ENCODE measurements around the gene IDH3B. TPM values are rescaled to one million over a fixed set of nuclear protein-coding genes. Genes with fewer than 3 reads are reported as not detected.

The IDH3B gene
- total and polyA plus RNA-seq, 2 of the 8 experiments (the other 6 are each of a cell fraction or from before 2014, with no cell fraction given) = 110 to 167 TPM

GRCh38 chr20:2673453-2673852, 9.4 kb upstream of the IDH3B start:
- no peaks in the 10 kb centered on the region for H4K20me1 ChIP-seq (replicated peaks in 1 of 2; ENCODE audit: control insufficient read depth in 1 of 2, insufficient read depth in 2 of 2, low read length in 2 of 2)
- no peak for FAIRE-seq
- TF ChIP-seq POU5F1 (IDR thresholded peaks at IDR 0.05; ENCODE audit: low read depth, low read length) (no peak), ASH2L (IDR thresholded peaks at IDR 0.05; ENCODE audit: low read length) (no peak), POLR2A (IDR thresholded peaks at IDR 0.05; ENCODE audit: control extremely low read depth in 1 of 2, low read depth in 2 of 2, low read length in 2 of 2) (no peak), HDAC6 (IDR thresholded peaks at IDR 0.05; ENCODE audit: low read depth, low read length) (no peak), CEBPB (IDR thresholded peaks at IDR 0.05; ENCODE audit: low read depth, low read length) (no peak), SAP30 (IDR thresholded peaks at IDR 0.05; ENCODE audit: insufficient read depth, insufficient replicate concordance, low read length) (no peak), RAD21 (IDR thresholded peaks at IDR 0.05 in 1 of 2, conservative IDR thresholded peaks at IDR 0.05 in 1 of 2; ENCODE audit: low read depth in 2 of 2, low read length in 2 of 2) (no peak), FOSL1 (IDR thresholded peaks at IDR 0.05; ENCODE audit: insufficient read depth, low read depth, low read length) (no peak), HDAC2 (IDR thresholded peaks at IDR 0.05; ENCODE audit: borderline replicate concordance in 1 of 2, low read depth in 2 of 2, low read length in 2 of 2) (no peak), YY1 (IDR thresholded peaks at IDR 0.05; ENCODE audit: low read depth, low read length) (no peak), EGR1 (IDR thresholded peaks at IDR 0.05; ENCODE audit: borderline replicate concordance, low read depth, low read length) (no peak), CBX8 (IDR thresholded peaks at IDR 0.05; ENCODE audit: borderline replicate concordance, low read depth, low read length) (no peak), RFX5 (IDR thresholded peaks at IDR 0.05; ENCODE audit: borderline replicate concordance, low read depth, low read length) (no peak), TBP (IDR thresholded peaks at IDR 0.05; ENCODE audit: low read depth, low read length) (no peak), SIRT6 (IDR thresholded peaks at IDR 0.05; ENCODE audit: low read length) (no peak)

More at GRCh38 chr20:2673453-2673852, 9.4 kb upstream of the IDH3B start:
- Histone ChIP-seq H2BK20ac (ENCODE audit: low read length) (no peak overlapping the region), H3K9me3 (ENCODE audit: insufficient read depth in 2 of 2, low read depth in 1 of 2, low read length in 1 of 2) (no peaks in the 10 kb centered on the region), H3K4me2 (ENCODE audit: insufficient read depth in 1 of 2, low read depth in 2 of 2, low read length in 2 of 2) (no peak overlapping the region), H2BK12ac (ENCODE audit: low read depth, low read length) (0 out of 2 replicates have a peak overlapping the region, but pooled peaks have one; percentile 60), H4K8ac (ENCODE audit: extremely low read depth, insufficient read depth, low read length) (no peak overlapping the region), H3K4me1 (replicated peaks in 1 of 4; ENCODE audit: control insufficient read depth in 3 of 4, insufficient read depth in 4 of 4, low read length in 3 of 4) (0 out of 7 replicates have a peak, but pooled peaks cover 0 to 4% (median 0%) of the 10 kb centered on the region in 4 experiments), H3K27ac (ENCODE audit: low read depth, low read length) (no peak overlapping the region), H3K4ac (replicated peaks; ENCODE audit: insufficient read length, low read depth, low read length) (no peak overlapping the region), H3K9ac (replicated peaks in 1 of 4; ENCODE audit: extremely low read depth in 1 of 4, low read depth in 3 of 4, low read length in 3 of 4) (no peak overlapping the region), H2BK120ac (replicated peaks; ENCODE audit: low read depth, low read length) (no peak overlapping the region), H3K36me3 (ENCODE audit: control insufficient read depth in 2 of 4, insufficient read depth in 4 of 4, low read length in 3 of 4) (no peaks in the 10 kb centered on the region), H4K91ac (replicated peaks; ENCODE audit: insufficient read length, low read length) (no peak overlapping the region), H4K5ac (ENCODE audit: insufficient read length, low read depth, low read length) (no peak overlapping the region), H2AK5ac (ENCODE audit: low read depth, low read length) (no peak overlapping the region), H2AFZ (ENCODE audit: low read length) (no peak overlapping the region), H3K56ac (replicated peaks; ENCODE audit: insufficient read length, low read depth, low read length) (no peak overlapping the region), H3K79me2 (ENCODE audit: control insufficient read depth in 1 of 2, insufficient read depth in 2 of 2, low read length in 2 of 2) (no peaks in the 10 kb centered on the region), H3K27me3 (replicated peaks in 1 of 4; ENCODE audit: control insufficient read depth in 3 of 4, extremely low read depth in 1 of 4, insufficient read depth in 3 of 4, low read length in 3 of 4) (peaks cover 0 to 2% (median under 1%) of the 10 kb centered on the region in 4 experiments; a peak in 4 of 7 replicates), H3K79me1 (ENCODE audit: low read depth, low read length) (no peaks in the 10 kb centered on the region), H3K23me2 (ENCODE audit: low read depth, low read length) (no peaks in the 10 kb centered on the region), H3K14ac (ENCODE audit: insufficient read length) (no peak overlapping the region), H3K23ac (ENCODE audit: insufficient read length) (no peak overlapping the region), H3K4me3 (ENCODE audit: extremely low read depth in 1 of 4, insufficient read depth in 2 of 4, low read depth in 3 of 4, low read length in 4 of 4) (no peak overlapping the region), H3K18ac (ENCODE audit: extremely low read depth, low read length) (no peak overlapping the region), H2BK15ac (ENCODE audit: low read length) (no peak overlapping the region), H2BK5ac (ENCODE audit: low read depth, low read length) (no peak overlapping the region)
- WGBS, 2 experiments (ENCODE audit: extremely low coverage in 1 of 2, insufficient coverage in 1 of 2, insufficient read length in 1 of 2, insufficient replicate concordance in 2 of 2, low coverage in 1 of 2, low lambda C conversion rate in 2 of 2, missing lambda C conversion rate in 1 of 2) = 84% methylated on average over 4 of the region's 4 CpGs; no CpG with 5 or more reads in 1 of the 2 experiments
- CTCF ChIA-PET (ENCODE audit: partially characterized antibody) = interaction anchor here (0.6 to 2.4 kb wide), 23 partner anchors 9 to 500 kb away, joined by 3 to 10 read pairs (median 4); no protein-coding TSS in a partner anchor
- POLR2A ChIA-PET (ENCODE audit: partially characterized antibody) = interaction anchor here (2.4 to 28.5 kb wide), 3 partner anchors 10 to 25 kb away, joined by 7 to 463 read pairs (median 15); partner anchors contain the start of genes IDH3B and NOP56
- no peak for DNase-seq (ENCODE audit: low read depth in 1 of 2, low spot score in 2 of 2)

Data from H1 (cell line).